GM19238 (cell line): ENCODE measurements around the gene LYZL2.
"Not testable (repeated sequence)": the region's sequence is repeated elsewhere in the genome, so short reads cannot be mapped to it uniquely, and the experiment has no call there.

ENCODE experiments used
- DNase-seq: peaks from one replicate; pipeline ENCODE4 v3.0.0; 2011; ENCODE audit warnings: low spot score; ENCODE audit not compliant: insufficient read length

The LYZL2 gene

GRCh38 chr10:30639946-30640786 lies 10.6 kb upstream of the LYZL2 start:
- DNase-seq = peak; percentile 22

- DNase-seq = no peak
These were observed 8.4 kb upstream of the LYZL2 start for GRCh38 chr10:30637881-30638467.

GRCh38 chr10:30631188-30631587 lies 1.6 kb upstream of the LYZL2 start:
- no peak for DNase-seq

GRCh38 chr10:30630571-30630970 lies 1.0 kb upstream of the LYZL2 start:
- no peak for DNase-seq

- not testable (repeated sequence) for DNase-seq
These were observed 977 bp downstream of the LYZL2 start for GRCh38 chr10:30628576-30628975.

- DNase-seq = not testable (repeated sequence)
These were observed 2.7 kb downstream of the LYZL2 start for GRCh38 chr10:30626837-30627236.

- not testable (repeated sequence) for DNase-seq
These were observed 3.4 kb downstream of the LYZL2 start for GRCh38 chr10:30626196-30626595.

- DNase-seq = no peak
These were observed 4.5 kb downstream of the LYZL2 start for GRCh38 chr10:30625080-30625479.

GRCh38 chr10:30619966-30620365 lies 9.6 kb downstream of the LYZL2 start:
- DNase-seq = no peak

GRCh38 chr10:30617070-30617469 lies 12.5 kb downstream of the LYZL2 start:
- DNase-seq = no peak

- DNase-seq = not testable (repeated sequence)
These were observed 18.5 kb downstream of the LYZL2 start for GRCh38 chr10:30611041-30611440.

- DNase-seq = no peak
These were observed 21.7 kb downstream of the LYZL2 start for GRCh38 chr10:30607814-30608213.

GRCh38 chr10:30606313-30606712 lies 23.2 kb downstream of the LYZL2 start:
- DNase-seq = no peak

- DNase-seq = not testable (repeated sequence)
These were observed 24.0 kb downstream of the LYZL2 start for GRCh38 chr10:30605341-30606121.

GRCh38 chr10:30603589-30603988 lies 26.0 kb downstream of the LYZL2 start:
- DNase-seq = no peak

- DNase-seq = no peak
These were observed 26.8 kb downstream of the LYZL2 start for GRCh38 chr10:30602747-30603146.

GRCh38 chr10:30600005-30600404 lies 29.5 kb downstream of the LYZL2 start:
- DNase-seq = no peak

- DNase-seq = no peak
These were observed 31.3 kb downstream of the LYZL2 start for GRCh38 chr10:30598105-30598776.

GRCh38 chr10:30597433-30597824 lies 32.1 kb downstream of the LYZL2 start:
- DNase-seq = not testable (repeated sequence)

GRCh38 chr10:30596493-30597432 lies 32.8 kb downstream of the LYZL2 start:
- DNase-seq = not testable (repeated sequence)
